ENCODE measurements around the gene RGL1. TPM values are rescaled to one million over a fixed set of nuclear protein-coding genes. Genes with fewer than 3 reads are reported as not detected.

The RGL1 gene
- total RNA-seq, 1 experiment from 2014 or later, result 1.3 TPM

- H3K4me3 ChIP-seq (replicated peaks in 1 of 2; ENCODE audit: low read depth in 1 of 2, low read length in 2 of 2), result no peak overlapping the region
- no peaks in the 10 kb centered on the region for H3K9me3 ChIP-seq (ENCODE audit: control insufficient read depth in 1 of 2, insufficient read depth in 1 of 2, low read depth in 1 of 2, low read length in 2 of 2)
- no peaks in the 10 kb centered on the region for H3K9me2 ChIP-seq (ENCODE audit: insufficient read depth)
- H3K9ac ChIP-seq (ENCODE audit: low read length), result no peak overlapping the region
- RAD21 ChIA-PET (ENCODE audit: low non-redundant PET in 1 of 2, low total read pairs in 2 of 2, uncharacterized antibody in 2 of 2, unreplicated experiment in 2 of 2), result no interaction called here
- no peak overlapping the region for H2AFZ ChIP-seq (ENCODE audit: low read depth, low read length, poor library complexity, severe bottlenecking)
- ATAC-seq (no peak), DNase-seq (ENCODE audit: low read depth, low spot score) (no peak)
- H3K27ac ChIP-seq (ENCODE audit: low read depth, low read length), result no peak overlapping the region
- no peaks in the 10 kb centered on the region for H3K79me2 ChIP-seq (ENCODE audit: insufficient read depth, low read length)
- H4K20me1 ChIP-seq (ENCODE audit: insufficient read depth), result no peaks in the 10 kb centered on the region
- CTCF ChIA-PET, result no interaction called here
- H3K4me2 ChIP-seq (ENCODE audit: low read length), result no peak overlapping the region
- no peaks in the 10 kb centered on the region for H3K36me3 ChIP-seq (ENCODE audit: control insufficient read depth in 1 of 2, insufficient read depth in 2 of 2, low read length in 2 of 2)
- H3K27me3 ChIP-seq (ENCODE audit: insufficient read depth, low read length), result no peaks in the 10 kb centered on the region
- H3K4me1 ChIP-seq (ENCODE audit: control insufficient read depth in 1 of 2, insufficient read depth in 2 of 2, low read length in 2 of 2), result no peaks in the 10 kb centered on the region
- no TSS peak for BruUV-seq (replicated peaks)
- POLR2A ChIA-PET, result no interaction called here
- intact Hi-C loops (cut with micrococcal nuclease), result no loop called here
- no peak for TF ChIP-seq FOSL1 (IDR thresholded peaks at IDR 0.05; ENCODE audit: low read depth)
- TF ChIP-seq POLR2A (IDR thresholded peaks at IDR 0.05; ENCODE audit: borderline replicate concordance, extremely low read depth, insufficient read depth, insufficient read length), result no peak
- TF ChIP-seq SIN3A (IDR thresholded peaks at IDR 0.05; ENCODE audit: low read depth), result no peak
- no peak for TF ChIP-seq EGR1 (IDR thresholded peaks at IDR 0.05; ENCODE audit: low read depth)
- TF ChIP-seq ELF1 (IDR thresholded peaks at IDR 0.05; ENCODE audit: borderline replicate concordance, low read depth), result no peak
- TF ChIP-seq SRF (IDR thresholded peaks at IDR 0.05; ENCODE audit: low read depth), result no peak
- TF ChIP-seq CBX3 (IDR thresholded peaks at IDR 0.05; ENCODE audit: low read depth), result no peak
- TF ChIP-seq SP1 (IDR thresholded peaks at IDR 0.05; ENCODE audit: low read depth), result no peak
- no peak for TF ChIP-seq POLR2AphosphoS5 (IDR thresholded peaks at IDR 0.05; ENCODE audit: low read depth, low read length)
- TF ChIP-seq TCF7L2 (IDR thresholded peaks at IDR 0.05; ENCODE audit: borderline replicate concordance, extremely low read depth, insufficient read depth, insufficient read length), result no peak
- no peak for TF ChIP-seq CEBPB (IDR thresholded peaks at IDR 0.05; ENCODE audit: low read depth)
- TF ChIP-seq CTCF (IDR thresholded peaks at IDR 0.05 in 2 of 3, conservative IDR thresholded peaks at IDR 0.05 in 1 of 3; ENCODE audit: borderline replicate concordance in 1 of 3, insufficient read depth in 1 of 3, low read depth in 2 of 3, low read length in 2 of 3), result no peak
- TF ChIP-seq, protein P1, sequence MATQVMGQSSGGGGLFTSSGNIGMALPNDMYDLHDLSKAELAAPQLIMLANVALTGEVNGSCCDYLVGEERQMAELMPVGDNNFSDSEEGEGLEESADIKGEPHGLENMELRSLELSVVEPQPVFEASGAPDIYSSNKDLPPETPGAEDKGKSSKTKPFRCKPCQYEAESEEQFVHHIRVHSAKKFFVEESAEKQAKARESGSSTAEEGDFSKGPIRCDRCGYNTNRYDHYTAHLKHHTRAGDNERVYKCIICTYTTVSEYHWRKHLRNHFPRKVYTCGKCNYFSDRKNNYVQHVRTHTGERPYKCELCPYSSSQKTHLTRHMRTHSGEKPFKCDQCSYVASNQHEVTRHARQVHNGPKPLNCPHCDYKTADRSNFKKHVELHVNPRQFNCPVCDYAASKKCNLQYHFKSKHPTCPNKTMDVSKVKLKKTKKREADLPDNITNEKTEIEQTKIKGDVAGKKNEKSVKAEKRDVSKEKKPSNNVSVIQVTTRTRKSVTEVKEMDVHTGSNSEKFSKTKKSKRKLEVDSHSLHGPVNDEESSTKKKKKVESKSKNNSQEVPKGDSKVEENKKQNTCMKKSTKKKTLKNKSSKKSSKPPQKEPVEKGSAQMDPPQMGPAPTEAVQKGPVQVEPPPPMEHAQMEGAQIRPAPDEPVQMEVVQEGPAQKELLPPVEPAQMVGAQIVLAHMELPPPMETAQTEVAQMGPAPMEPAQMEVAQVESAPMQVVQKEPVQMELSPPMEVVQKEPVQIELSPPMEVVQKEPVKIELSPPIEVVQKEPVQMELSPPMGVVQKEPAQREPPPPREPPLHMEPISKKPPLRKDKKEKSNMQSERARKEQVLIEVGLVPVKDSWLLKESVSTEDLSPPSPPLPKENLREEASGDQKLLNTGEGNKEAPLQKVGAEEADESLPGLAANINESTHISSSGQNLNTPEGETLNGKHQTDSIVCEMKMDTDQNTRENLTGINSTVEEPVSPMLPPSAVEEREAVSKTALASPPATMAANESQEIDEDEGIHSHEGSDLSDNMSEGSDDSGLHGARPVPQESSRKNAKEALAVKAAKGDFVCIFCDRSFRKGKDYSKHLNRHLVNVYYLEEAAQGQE (IDR thresholded peaks at IDR 0.05; ENCODE audit: low read depth), result no peak
- TF ChIP-seq JUND (IDR thresholded peaks at IDR 0.05), result no peak
- TF ChIP-seq, protein P2, sequence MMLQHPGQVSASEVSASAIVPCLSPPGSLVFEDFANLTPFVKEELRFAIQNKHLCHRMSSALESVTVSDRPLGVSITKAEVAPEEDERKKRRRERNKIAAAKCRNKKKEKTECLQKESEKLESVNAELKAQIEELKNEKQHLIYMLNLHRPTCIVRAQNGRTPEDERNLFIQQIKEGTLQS (IDR thresholded peaks at IDR 0.05), result no peak
- TF ChIP-seq, protein P3, sequence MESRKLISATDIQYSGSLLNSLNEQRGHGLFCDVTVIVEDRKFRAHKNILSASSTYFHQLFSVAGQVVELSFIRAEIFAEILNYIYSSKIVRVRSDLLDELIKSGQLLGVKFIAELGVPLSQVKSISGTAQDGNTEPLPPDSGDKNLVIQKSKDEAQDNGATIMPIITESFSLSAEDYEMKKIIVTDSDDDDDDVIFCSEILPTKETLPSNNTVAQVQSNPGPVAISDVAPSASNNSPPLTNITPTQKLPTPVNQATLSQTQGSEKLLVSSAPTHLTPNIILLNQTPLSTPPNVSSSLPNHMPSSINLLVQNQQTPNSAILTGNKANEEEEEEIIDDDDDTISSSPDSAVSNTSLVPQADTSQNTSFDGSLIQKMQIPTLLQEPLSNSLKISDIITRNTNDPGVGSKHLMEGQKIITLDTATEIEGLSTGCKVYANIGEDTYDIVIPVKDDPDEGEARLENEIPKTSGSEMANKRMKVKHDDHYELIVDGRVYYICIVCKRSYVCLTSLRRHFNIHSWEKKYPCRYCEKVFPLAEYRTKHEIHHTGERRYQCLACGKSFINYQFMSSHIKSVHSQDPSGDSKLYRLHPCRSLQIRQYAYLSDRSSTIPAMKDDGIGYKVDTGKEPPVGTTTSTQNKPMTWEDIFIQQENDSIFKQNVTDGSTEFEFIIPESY (IDR thresholded peaks at IDR 0.05; ENCODE audit: extremely low read depth, insufficient replicate concordance, low read length), result no peak
- no peak for TF ChIP-seq RAD21 (IDR thresholded peaks at IDR 0.05; ENCODE audit: low read depth)
- no peak for TF ChIP-seq ZFX (IDR thresholded peaks at IDR 0.05)
- no peak for TF ChIP-seq MAX (IDR thresholded peaks at IDR 0.05)
Measured at GRCh38 chr1:183903101-183903500, 98.2 kb downstream of the RGL1 start.
